Femur (tissue), 1 donor: ENCODE measurements around the gene KDF1.
"Not testable (repeated sequence)": the region's sequence is repeated elsewhere in the genome, so short reads cannot be mapped to it uniquely, and the experiment has no call there.

Source experiments
- DNase-seq: peaks from one replicate; pipeline ENCODE4 v3.0.0-alpha.2; 2017

The KDF1 gene

DNA sequence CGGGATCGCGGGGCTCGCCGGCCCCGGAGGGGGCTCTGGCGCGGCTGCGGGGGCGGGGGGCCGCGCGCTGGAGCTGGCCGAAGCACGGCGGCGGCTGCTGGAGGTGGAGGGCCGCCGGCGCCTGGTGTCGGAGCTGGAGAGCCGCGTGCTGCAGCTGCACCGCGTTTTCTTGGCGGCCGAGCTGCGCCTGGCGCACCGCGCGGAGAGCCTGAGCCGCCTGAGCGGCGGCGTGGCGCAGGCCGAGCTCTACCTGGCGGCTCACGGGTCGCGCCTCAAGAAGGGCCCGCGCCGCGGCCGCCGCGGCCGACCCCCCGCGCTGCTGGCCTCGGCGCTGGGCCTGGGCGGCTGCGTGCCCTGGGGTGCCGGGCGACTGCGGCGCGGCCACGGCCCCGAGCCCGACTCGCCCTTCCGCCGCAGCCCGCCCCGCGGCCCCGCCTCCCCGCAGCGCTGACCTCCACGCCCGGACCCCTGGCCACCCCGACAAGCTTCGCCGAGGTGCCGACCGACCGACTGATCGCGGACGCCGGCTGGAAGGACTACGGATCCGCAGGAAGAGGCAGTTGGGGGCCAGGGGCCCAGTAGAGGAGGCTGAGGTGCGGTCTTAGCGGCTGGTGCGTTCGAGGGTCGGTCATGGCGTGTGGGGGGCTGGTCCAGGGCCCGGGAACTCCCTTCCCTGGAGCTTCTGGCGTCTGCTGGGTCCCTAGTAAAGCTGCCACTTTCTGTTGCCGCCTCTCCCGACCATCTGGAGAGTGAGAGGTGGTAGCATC, 33.9 kb upstream of the KDF1 start:
- DNase-seq, result no peak

DNA sequence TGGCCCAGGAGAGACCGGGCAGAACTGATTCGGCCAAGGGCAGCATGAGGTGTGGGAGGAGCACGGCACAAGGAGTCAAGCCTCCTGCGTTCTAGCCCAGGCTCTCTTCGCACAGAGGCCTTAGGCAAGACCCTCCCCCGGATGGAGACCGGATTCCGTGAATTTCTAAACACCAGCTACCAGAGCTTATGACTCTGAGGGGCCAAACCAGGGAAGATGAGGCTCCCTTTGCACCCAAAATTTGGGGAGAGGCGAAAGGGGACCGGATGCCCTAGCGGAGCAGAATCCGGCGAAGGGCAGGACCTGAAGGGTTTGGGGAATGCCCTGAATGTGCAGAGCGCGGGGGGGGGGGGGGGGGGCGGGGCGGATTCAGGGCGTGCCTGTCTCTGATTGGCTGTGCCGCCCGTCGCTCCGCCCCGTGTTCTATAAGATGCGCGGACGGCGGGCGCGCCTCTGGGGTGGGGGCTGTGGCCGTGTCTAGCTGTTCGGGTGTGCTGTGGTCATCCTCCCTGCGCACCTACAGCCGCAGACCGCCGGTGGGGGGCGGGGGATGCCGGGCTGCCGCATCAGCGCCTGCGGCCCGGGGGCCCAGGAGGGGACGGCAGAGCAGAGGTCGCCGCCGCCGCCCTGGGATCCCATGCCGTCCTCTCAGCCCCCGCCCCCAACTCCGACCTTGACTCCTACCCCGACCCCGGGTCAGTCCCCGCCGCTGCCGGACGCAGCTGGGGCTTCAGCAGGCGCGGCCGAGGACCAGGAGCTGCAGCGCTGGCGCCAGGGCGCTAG, 33.2 kb upstream of the KDF1 start, which contains the start of gene TRNP1:
TRNP1 (plus strand) TSS at position 456 of the 783 bp plus-strand sequence; CDS start at position 551, 95 bp downstream.
- peak; percentile 86 for DNase-seq

DNA sequence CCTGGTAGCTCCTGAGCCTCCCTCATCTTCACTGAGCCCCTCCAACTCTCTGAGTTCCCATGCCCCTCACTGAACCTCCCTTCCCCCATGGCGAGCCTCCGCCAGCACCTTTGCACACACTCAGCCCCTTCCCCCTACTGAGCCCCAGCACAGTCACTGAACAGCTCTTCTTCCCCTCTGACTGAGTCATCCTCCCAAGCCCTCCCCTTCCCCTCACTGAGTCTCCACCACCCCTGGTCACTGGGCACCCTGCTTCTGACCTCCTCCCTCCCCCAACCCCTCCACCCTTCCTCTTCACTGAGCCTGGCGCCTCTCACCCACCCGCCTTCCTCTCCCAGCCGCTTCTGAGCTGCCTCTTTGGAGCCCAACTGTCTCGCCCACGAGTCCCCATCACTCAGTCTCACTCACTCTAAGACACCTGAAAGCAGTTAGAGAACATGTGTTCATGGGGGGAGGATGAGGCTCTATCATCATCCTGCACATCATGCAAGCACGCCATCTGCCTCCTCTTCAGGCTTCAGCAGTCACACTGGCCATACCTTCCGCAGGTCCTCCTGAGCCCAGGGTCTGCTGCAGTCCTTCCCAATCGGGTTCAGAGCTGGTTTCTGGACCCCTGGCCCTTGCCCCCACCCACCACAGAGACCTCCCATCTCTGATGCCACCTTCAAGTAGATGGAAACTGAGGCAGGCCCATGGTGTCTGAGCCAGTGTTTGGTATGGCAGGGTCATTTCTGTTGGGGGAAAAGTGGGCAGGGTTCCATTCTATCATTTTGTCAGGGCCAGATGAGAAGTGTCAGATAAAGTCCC, 31.2 kb upstream of the KDF1 start:
- no peak for DNase-seq

DNA sequence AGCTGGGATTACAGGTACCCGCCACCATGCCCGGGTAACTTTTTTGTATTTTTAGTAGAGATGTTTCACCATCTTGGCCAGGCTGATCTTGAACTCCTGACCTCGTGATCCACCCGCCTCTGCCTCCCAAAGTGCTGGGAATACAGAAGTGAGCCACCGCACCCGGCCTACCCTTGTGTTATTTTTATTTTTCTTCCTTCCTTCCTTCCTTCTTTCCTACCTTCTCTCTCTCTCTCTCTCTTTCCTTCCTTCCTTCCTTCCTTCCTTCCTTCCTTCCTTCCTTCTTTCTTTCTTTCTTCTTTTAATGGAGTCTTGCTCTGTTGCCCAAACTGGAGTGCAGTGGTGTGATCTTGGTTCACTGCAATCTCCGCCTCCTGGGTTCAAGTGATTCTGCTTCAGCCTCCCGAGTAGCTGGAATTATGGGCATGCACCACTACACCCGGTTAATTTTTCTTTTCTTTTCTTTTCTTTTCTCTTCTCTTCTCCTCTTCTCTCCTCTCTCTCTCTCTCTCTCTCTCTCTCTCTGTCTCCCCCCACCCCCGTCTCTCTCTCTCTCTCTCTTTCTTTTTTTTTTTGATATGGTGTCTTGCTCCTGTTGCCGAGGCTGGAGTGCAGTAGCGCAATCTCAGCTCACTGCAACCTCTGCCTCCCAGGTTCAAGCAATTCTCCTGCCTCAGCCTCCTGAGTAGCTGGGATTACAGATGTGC, 29.3 kb upstream of the KDF1 start:
- DNase-seq, result not testable (repeated sequence)

DNA sequence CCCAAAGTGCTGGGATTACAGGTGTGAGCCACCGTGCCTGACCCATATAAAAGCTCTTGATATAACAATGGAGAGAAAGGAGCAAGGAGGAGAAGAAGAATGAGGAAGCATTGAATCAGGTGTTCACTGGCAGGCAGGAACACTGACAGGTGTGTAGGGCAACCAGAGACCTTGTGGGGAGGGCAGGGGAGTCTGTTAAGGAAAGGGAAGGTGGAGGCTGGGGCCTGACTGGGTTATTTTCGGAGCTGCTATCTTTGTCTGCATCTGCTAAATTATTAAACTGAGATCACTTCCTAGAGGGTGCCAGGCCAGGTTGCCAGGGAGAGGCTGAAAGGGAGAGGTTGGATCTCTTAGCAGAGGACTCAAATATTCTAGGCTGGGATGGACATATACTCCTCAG, 26.4 kb upstream of the KDF1 start:
- no peak for DNase-seq

DNA sequence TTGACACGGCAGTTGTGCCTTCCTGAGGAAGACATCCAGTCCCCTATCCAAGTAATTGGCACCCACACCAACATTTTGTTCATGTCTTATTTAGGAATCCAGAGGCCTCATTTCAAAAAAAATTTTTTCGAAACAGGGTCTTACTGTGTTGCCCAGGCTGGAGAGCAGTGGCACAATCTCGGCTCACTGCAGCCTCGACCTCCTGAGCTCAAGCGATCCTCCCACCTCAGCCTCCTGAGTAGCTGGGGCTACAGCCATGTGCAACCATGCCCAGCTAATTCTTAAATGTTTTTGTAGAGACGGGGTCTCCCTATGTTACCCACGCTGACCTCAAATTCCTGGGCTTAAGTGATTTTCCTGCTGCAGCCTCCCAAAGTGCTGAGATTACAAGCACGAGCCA, 24.0 kb upstream of the KDF1 start:
- no peak for DNase-seq

DNA sequence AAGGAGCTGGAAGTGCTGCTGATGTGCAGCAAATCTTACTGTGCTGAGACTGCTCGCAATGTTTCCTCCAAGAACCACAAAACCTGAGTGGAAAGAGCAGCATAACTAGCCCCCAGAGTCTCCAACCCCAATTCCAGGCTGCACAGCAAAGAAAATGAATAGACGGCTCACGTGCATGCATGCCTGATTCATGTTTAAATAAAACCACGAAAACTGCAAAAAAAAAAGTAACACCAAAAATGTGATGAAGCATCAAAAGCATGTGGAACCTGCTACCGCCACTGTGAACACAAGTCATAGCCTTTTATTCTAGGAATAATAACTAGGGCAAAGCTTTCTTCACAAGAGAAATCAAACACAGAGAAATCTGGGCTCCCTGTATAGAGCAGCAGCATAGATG, 23.6 kb upstream of the KDF1 start:
- no peak for DNase-seq

DNA sequence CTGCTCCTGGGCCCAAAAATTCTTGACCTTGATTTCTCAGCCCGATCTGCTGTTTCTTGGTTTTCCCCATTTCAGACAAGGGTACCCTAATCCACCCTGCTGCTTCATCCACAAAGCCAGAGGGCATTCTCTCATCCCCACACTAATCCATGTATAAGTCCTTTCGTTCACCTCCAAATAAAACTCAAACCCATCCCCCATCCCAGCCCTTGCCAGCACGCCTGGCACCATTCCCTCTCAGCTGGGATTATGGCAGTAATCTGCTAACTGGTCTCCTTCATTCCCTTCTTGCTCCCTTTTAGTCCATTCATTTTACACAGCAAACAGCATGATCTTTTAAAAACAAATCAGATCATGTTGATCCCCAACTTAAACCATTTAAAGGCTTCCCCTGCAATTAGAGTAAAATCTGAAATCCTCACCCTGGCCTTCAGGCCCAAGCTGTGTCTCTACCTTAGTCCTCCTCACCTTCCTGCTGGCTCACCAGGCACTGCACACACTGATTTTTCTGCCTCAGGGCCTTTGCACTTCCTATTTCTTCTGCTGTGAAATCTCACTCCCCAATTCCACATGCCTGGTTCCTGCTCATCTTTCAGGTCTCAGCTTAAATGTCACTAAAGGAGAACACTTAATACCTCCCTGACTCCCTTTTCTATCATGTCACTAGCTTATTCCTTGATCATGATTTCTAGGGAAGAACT, 21.0 kb upstream of the KDF1 start:
- DNase-seq, result no peak

DNA sequence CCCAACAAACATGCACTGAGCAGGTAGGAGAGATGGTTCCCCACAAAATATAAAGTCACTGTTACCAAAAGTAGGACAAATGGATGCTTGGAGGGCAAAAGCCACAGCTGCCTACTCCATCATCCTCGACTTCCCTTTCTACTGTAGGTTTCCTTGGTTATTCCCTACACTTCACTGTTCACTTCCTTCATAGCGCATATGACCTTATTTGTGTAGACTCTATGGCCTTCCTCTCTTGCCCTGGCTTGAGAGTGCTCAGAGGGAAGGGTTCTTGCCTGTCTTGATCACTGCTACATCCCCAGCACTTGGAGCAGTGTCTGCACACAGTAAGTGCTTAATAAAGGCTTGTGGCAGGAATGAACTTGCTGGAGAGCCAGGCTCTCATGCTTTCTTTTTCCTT, 18.6 kb upstream of the KDF1 start:
- no peak for DNase-seq

DNA sequence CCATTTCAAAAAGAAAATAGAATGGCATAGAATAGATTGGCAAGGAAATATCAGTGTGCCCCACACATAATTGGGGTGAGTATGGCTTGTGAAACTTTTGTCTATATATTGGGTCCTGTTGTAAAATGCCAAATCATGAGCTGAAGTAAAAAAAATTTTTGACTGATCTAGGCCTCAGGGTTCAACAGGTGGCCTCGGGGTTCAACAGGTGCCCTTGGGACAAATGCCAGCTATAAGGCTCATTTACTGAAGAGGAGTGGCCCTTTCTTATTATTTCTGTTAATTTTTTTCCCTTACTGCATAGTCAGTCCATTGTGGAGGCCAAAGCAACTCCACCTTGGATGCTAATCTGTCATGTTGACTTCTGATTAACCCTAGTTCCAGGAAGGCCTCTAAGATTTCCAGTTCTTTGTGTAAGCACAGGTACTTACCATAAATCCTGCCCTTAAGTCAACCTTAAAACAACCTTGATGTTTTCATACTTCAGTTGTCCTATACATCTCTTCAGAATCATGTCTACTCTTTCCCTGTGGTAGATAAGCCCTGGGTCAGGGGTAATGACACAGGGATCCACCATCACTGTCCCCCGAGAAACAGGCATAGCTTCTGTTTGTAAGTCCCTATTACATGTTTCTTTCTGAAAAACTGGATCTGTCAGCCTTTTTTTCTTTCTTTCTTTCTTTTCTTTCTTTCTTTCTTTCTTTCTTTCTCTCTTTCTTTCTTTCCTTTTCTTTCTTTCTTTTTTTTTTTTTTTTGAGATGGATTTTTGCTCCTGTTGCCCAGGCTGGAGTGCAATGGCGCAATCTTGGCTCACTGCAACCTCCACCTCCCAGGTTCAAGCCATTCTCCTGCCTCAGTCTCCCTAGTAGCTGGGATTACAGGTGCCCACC, 16.6 kb upstream of the KDF1 start:
- no peak for DNase-seq

DNA sequence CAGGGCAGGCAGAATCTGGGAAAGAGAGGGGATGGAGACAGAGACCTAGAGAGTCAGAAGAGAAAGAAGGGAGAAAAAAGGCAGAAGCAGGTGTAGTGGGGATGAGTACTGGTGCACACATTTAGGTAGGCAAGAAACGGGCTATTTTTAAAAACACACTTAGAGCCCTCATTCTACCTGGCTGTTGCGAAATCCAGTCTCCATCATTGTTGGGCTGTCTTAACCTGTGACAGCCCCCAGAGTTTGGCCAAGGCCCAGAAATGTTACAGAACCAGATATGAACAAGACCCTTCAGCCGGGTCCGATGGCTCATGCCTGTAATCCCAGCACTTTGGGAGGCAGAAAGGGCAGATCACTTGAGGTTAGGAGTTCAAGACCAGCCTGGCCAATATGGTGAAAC, 12.6 kb upstream of the KDF1 start:
- DNase-seq, result no peak

DNA sequence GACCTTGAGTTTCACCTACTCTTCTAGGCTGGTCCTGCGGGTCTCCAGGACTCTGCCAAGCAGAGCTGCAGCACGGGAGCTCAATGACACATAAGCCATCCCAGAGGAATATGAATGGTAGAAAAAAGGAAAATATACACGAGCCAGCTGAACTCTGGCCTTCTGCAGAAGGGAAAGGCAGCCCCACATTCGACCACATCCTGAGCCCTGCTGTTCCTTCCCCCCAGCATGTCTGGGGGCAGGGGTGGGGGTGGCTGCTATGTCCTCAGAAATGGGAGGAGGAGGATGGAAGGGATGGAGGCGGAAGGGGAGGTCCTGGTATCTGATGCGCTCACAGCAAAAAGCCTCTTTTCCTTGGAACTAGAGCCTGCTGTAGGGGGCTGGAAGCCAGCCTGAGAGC, 12.1 kb upstream of the KDF1 start:
- no peak for DNase-seq

DNA sequence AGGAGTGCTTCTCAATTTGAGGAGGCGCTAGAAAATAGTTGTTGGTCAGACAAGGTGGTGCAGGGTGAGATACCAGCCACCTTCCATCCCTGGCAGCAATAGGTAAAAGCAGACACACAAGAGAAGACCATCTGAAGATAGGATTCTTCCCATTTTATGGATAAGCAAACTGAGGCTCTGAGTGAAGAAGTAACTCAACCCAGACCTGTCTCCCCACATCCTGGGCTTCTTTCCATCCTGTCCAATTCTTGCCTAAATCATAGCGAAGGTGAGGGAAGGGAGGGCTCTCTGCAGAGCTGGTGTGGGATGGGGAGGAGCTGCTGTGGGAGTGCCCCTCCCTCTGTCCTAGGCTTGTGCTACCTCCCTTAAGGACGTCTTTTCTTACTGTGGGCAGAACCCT, 11.3 kb upstream of the KDF1 start:
- DNase-seq, result no peak

DNA sequence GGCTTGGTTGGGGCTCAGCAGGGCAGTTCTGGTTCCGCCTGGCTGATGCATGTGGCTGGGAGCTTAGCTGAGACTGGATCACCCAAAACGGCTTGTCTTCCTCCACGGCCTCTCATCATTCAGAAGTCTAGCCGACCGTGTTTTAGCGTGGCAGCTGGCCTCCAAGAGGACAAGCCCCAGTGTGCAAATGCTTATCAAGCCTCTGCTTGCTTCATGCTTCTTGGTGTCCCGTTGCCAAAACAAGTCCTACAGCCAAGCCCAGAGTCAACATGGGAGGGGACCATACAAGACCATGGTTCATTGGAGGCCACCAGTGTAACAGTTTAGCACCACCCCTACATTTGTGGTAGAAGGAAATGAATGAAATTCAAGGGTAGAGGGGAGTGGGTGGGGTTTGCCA, 10.5 kb upstream of the KDF1 start:
- DNase-seq, result no peak

DNA sequence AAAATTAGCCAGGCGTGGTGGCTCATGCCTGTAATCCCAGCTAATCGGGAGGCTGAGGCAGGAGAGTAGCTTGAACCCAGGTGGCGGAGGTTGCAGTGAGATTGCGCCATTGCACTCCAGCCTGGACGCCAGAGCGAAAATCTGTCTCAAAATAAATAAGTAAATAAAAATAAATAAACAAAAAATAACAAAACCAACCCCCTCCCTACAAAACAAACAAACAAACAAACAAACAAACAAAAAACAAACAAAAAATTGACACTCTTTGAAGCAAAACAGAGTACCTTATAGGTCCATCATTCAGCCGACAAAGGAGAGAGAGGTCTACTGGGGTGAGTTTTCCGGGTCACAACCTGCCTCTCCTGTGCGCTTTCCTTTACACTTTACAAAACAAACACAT, 5.4 kb upstream of the KDF1 start:
- DNase-seq, result no peak

DNA sequence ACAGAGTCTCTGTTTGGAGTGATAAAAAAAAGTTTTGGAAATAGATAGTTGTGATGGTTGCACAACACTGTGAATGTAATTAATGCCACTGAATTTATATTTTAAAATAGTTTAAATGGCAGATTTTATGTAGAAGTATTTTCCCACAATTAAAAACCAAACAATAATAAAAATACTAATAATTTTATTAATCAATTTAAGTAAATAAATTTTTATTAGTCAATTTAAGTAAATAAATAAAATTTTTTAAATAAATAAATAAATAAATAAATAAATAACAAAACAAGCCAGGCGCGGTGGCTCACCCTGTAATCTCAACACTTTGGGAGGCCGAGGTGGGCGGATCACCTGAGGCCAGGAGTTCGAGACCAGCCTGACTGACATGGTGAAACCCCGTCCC, 4.9 kb upstream of the KDF1 start:
- DNase-seq, result no peak

DNA sequence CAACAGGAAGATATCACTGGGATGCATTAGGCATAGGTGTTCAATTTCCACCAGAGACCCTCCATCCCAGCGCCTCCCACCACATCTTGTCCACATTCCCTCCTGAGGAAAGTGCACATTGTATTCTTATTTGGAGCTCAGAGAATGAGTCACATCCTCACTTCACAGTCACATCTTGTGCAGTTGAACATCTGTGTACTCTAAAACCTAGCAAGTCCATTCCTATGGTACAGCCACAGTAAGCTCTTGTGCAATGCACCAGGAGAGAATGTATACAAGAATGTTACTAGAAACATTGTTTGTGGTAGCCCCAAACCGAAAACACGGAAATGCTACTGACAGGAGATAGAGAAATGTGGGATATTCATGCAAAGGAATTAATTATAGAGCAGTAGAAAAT, 1.6 kb upstream of the KDF1 start:
- DNase-seq, result no peak

DNA sequence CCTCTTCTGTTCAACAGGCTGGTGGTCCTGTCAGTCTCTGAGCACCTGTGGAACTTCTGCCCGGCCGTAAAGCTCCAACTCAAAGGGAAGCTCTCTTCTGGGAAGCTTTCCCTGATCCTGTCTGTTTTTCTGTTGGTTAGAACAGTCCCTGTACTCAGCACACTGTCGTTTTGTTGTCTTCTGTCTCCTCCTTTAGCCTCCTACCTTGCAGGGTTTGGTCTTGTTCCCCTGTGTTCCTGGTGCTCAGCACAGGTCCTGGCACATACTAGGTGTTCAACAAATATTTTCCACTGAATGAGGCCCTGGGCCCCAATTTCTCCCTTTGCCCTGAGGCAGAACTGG, 328 bp upstream of the KDF1 start:
- no peak for DNase-seq

DNA sequence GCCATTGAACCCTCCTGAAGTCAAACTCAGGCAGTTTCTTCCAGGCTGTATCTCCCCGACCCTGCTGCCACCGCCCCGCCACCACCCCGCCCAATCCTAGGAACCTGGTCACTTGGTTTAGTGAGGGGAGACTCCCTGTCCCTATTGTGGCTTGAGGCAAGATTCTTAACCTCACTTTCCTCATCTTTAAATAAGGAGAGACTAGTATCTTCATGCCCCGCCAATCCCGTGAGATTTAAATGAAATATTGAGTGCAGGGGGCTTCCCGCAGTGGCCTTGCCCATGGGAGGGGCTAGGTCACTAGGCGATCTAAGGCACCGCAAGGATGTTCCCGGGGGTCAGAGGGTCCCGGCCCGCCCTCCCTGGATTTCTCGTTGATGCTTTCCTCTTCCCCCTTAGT, 998 bp downstream of the KDF1 start:
- no peak for DNase-seq

DNA sequence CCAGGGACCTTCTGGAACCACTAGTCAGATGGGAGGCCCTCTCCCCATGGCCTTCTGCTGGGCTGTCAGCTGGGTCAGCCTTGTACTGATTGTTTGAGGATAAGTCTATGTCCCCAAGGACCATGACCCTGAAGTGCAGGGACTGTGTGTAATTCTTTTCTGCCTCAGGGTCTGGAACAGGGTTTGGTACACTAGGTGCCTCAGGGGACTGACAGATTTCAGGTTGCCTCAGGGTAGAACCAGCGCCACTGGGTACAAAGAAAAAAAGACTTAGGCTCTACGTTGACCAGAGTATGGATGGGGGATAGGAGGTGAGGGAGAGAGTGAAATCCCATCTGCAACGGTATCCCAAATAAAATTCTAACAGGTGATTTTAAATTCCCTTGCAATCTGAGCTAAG, 3.0 kb downstream of the KDF1 start:
- no peak for DNase-seq

DNA sequence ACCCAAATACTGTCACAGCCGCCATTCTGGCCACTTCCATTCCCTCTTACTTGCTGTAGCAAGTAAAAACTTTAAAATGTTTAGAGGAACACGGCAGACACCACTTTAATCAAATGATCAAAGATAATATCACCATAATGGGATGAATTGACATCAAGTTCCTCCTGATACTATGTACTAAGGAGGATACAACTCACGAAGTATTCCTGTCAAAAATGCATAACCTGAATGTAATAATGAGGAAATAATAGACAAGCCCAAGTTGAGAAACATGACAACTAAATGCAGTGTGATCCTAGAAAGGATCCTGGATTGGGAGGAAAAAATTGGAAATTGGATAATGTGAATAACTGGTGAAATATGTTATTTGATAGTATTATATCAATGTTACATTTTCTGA, 3.9 kb downstream of the KDF1 start:
- no peak for DNase-seq
